GM18951 (cell line): ENCODE data around the gene OTUD4.
"Not testable (repeated sequence)": the region's sequence is repeated elsewhere in the genome, so short reads cannot be mapped to it uniquely, and the experiment has no call there.

ENCODE experiments used
- POLR2A ChIP-seq: IDR thresholded peaks from 4 replicates; pipeline ENCODE4 v1.6.1; 2011; ENCODE audit warnings: mild to moderate bottlenecking; ENCODE audit not compliant: insufficient read length, insufficient read depth; ENCODE audit errors: extremely low read depth
- in situ Hi-C: fragments of 300-500 bp; cut with MboI; formaldehyde crosslinking; loops from one replicate; pipeline ENCODE4 v1.12.0; 2022; ENCODE audit warnings: low sequenced_read_pairs, mixed read lengths, inconsistent platforms; ENCODE audit not compliant: unreplicated experiment

Gene OTUD4, protein sequence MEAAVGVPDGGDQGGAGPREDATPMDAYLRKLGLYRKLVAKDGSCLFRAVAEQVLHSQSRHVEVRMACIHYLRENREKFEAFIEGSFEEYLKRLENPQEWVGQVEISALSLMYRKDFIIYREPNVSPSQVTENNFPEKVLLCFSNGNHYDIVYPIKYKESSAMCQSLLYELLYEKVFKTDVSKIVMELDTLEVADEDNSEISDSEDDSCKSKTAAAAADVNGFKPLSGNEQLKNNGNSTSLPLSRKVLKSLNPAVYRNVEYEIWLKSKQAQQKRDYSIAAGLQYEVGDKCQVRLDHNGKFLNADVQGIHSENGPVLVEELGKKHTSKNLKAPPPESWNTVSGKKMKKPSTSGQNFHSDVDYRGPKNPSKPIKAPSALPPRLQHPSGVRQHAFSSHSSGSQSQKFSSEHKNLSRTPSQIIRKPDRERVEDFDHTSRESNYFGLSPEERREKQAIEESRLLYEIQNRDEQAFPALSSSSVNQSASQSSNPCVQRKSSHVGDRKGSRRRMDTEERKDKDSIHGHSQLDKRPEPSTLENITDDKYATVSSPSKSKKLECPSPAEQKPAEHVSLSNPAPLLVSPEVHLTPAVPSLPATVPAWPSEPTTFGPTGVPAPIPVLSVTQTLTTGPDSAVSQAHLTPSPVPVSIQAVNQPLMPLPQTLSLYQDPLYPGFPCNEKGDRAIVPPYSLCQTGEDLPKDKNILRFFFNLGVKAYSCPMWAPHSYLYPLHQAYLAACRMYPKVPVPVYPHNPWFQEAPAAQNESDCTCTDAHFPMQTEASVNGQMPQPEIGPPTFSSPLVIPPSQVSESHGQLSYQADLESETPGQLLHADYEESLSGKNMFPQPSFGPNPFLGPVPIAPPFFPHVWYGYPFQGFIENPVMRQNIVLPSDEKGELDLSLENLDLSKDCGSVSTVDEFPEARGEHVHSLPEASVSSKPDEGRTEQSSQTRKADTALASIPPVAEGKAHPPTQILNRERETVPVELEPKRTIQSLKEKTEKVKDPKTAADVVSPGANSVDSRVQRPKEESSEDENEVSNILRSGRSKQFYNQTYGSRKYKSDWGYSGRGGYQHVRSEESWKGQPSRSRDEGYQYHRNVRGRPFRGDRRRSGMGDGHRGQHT

DNA sequence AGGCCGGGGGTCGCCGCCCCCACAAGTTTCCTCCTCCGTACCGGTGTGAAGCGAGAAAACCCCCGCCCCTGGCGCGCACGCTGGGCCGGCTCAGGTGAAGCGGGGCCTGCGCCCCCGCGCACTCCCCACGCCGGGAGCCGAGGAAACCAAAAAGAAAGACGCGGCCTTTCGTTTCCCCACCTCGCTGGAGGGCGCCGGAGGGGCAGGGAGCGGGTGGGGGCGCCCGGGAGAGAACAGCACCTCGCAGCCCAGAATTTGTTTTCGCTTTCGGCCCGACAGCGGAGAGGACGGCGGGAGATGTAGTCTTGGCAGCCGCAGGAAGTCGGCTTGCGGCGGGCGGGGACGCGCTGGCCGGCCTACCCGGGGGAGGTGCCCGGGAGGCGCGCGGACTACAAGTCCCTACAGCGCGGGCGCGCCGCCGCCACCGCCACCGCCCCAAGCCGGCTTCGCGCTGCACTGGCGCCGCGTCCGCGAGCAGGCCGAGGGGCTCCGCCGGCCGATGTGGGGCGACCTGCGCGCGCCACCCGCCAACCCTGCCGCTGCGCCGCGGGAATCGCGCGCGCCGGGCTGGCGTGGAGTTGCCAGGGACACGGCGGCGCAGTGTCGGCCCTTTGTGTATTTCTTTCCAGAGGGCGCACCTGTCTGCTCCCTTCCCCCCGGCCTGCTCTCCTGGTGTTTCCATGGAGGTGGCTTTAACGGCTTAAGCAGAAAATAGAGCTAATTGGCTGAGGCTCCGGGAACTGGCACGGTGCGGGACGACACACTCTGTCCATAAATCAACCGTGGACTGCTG lies at the start of gene OTUD4:
TSS of gene OTUD4 (minus strand) at position 292 of the 793 bp plus-strand sequence. CDS start 616 bp downstream, outside the sequence.
- TF ChIP-seq POLR2A, result peak; percentile 75

DNA sequence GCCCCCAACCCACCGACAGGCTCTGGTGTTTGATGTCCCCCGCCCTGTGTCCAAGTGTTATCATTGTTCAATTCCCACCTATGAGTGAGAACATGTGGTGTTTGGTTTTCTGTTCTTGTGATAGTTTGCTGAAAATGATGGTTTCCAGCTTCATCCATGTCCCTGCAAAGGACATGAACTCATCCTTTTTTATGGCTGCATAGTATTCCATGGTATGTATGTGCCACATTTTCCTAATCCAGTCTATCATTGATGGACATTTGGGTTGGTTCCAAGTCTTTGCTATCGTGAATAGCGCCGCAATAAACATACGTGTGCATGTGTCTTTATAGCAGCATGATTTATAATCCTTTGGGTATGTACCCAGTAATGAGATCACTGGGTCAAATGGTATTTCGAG lies 42.8 kb upstream of the OTUD4 start:
- in situ Hi-C loops, result not testable (repeated sequence)

More for the DNA sequence above, at the start of gene OTUD4:
- in situ Hi-C loops, result no loop called here

GRCh38 chr4:145221529-145221928 lies 41.1 kb upstream of the OTUD4 start:
- in situ Hi-C loops, result not testable (repeated sequence)

DNA sequence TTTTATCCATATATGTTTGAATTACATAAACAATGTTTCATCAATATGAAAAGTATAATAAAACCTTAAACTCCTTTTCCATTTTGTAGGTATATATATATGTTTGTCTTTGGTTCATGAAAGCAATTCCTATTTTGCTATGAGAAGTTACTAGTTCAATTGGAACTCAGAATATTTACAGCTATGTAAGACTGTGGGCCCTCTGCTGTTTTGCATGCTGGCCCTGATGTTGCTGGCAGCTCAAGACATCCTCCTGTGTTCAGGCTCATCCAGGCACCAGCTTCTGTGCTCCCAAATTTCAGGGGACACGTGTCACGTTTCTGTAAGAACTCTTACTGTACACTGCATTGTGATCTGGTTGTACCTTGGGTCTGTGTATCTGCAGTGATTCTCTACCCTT lies 38.7 kb upstream of the OTUD4 start:
- no peak for TF ChIP-seq POLR2A

DNA sequence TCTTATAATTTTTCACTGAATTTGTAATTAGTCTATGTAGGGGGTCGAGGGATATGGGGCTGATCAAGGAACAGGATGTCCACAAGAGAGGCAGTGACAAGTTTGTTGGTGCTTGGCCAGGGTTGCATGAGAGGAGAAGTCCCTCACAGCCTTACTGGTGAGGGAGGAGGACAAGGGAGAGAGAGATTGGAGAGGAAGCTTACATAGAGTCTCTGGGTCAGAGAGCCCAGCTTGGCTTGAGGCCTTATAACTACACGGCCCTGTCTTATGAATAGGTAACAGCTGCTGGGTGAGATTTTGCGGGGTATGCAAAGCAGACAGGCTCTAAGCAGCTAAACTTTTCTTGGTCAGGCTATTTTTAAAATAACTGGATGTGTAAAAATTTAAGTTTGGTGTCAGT lies 37.9 kb upstream of the OTUD4 start:
- no peak for TF ChIP-seq POLR2A
- in situ Hi-C loops, result no loop called here

More for the DNA sequence above, 38.7 kb upstream of the OTUD4 start:
- in situ Hi-C loops, result no loop called here

DNA sequence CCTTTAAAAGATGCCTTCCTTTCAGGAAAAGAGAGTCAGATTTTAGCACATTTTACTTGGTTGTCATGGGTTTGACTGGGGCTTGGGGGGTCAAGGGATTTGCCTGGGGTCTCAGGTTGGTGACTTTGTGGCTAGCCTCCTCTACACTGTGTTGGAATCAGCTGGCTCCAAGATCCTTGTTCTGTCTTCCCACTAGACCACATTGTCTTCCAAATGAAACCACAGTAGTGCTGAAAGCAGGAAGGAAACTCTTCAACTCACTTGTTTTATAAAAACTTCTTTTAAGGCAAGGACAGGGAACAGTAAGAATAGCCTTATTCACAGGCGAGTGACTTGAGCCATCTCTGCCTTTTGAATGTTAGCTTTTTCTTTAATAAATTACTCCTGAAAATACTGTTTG lies 37.0 kb upstream of the OTUD4 start:
- in situ Hi-C loops, result no loop called here
- no peak for TF ChIP-seq POLR2A

GRCh38 chr4:145216535-145216934 lies 36.1 kb upstream of the OTUD4 start:
- no peak for TF ChIP-seq POLR2A
- in situ Hi-C loops, result no loop called here

DNA sequence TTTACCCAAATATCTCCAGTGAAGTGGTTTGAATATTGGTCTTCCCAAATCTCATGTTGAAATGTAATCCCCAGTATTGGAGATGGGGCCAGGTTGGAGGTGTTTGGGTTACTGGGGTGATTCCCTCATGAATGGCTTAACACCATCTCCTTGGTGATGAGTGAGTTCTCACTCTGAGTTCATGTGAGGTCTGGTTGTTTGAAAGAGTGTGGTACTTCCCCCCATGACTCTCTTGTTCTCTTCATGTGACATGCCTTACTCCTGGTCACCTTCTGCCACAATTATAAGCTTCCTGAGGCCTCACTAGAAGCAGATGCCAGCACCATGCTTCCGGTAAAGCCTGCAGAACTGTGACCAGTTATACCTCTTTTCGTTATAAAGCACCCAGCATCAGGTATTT lies 32.9 kb upstream of the OTUD4 start:
- no peak for TF ChIP-seq POLR2A
- in situ Hi-C loops, result no loop called here

GRCh38 chr4:145207934-145208333 lies 27.5 kb upstream of the OTUD4 start:
- in situ Hi-C loops, result no loop called here
- TF ChIP-seq POLR2A, result no peak

- in situ Hi-C loops, result no loop called here
- no peak for TF ChIP-seq POLR2A
Measured at GRCh38 chr4:145203410-145203809, 23.0 kb upstream of the OTUD4 start.

GRCh38 chr4:145200366-145200765 lies 20.0 kb upstream of the OTUD4 start:
- in situ Hi-C loops, result no loop called here
- no peak for TF ChIP-seq POLR2A

DNA sequence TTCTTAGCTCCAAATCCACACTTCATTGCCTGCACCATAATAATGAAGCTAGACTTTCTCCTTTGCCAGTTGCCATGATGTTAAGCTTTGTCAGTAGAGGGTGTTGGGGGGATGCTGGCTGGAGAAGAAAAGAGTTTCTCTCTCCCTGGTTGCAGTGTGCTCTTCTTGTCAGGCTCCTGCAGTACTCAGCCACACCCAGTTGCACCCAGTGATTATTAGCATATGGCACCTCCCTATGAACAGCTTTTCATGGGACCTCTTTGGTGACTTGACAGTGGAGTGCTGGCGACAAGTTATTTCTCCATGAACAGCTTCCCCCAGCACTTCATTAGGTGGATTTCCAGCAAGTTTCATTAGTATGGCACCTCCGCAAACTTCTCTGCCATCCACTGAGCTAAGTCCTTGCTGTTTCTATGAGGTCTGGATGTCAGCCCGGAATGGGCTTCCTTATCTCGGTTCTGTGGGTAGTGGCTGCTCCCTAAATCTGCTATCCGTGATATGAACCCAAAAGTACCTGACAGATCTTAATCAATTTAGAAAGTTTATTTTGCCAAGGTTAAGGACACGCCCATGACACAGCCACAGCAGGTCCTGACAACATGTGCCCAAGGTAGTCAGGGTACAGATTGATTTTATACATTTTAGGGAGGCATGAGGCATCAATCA lies 18.8 kb upstream of the OTUD4 start:
- no peak for TF ChIP-seq POLR2A
- in situ Hi-C loops, result no loop called here

DNA sequence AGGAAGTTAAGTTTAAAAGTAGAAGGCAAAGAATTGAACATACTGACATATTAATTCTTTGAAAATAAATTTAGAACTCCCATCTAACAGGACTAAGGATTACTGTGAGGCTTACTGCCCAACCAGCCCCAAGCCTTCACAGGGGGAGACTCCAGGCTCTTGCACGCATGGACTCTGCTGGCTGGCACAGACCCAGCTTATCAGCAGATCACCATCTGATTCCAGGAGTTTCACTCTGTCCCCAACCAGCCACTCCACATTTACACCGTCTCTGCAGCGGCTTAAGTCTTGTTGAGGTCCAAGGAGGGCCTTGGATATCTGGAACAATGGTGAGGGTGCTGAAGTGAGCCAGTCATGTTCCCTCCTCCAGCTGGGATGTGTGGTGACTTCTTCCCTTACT lies 16.4 kb upstream of the OTUD4 start:
- in situ Hi-C loops, result no loop called here
- no peak for TF ChIP-seq POLR2A
